Effector CD8-positive, alpha-beta T cell (primary cell): Measurements from ENCODE around the gene TMSB10.
"Not testable (repeated sequence)": the region's sequence is repeated elsewhere in the genome, so short reads cannot be mapped to it uniquely, and the experiment has no call there.

ENCODE experiments used
- DNase-seq: peaks from one replicate; lab custom pipeline; 2025; lab: John Stamatoyannopoulos, UW
- total RNA-seq, 4 experiments: gene quantifications; one replicate each; lab custom pipeline; 2026; lab: John Stamatoyannopoulos, UW

TMSB10 gene
- 399 to 603 (median 508) reads per million in 4 experiments for total RNA-seq

- DNase-seq, result peak; percentile 82
These were observed at the start of gene TMSB10 for GRCh38 chr2:84905181-84906107. TSS of gene TMSB10 (plus strand) at chr2:84905656.

DNA sequence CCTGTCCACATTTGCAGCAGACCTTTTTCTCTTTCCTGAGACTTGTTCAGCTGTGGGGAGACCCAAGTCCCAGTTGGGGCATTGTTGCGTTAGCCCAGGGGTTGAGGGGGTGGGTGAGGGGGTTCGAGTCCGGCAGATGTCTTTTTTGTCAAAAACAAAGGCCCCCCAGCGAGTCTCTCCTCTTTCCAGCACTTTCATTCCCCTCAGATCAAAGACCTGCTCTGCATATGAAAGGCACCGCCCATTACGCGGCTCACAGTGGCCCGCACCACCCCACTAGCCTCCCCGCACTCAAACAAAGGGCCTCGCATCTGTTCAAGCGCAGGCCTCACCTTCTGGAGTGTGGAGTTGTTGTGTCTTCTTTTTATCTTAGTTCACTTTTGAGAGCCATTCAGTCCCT, 49.7 kb upstream of the TMSB10 start:
- no peak for DNase-seq

DNA sequence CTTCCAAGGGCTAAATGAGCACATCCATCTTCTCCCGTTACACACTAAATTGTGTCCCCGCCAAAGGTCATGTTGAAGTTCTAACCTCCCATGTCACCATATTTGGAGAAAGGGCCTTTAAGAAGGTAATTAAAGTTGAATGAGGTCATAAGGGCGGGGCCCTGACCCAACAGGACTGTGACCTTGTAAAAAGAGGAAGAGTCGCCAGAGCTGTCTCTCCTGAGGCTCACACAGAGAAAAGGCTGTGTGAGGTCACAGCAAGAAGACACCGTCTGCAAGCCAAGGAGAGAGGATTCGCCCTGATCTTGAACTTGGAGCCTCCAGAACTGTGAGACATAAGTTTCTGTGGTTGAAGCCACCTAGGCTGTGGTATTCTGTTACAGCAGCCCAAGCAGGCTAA, 48.7 kb upstream of the TMSB10 start:
- no peak for DNase-seq

DNA sequence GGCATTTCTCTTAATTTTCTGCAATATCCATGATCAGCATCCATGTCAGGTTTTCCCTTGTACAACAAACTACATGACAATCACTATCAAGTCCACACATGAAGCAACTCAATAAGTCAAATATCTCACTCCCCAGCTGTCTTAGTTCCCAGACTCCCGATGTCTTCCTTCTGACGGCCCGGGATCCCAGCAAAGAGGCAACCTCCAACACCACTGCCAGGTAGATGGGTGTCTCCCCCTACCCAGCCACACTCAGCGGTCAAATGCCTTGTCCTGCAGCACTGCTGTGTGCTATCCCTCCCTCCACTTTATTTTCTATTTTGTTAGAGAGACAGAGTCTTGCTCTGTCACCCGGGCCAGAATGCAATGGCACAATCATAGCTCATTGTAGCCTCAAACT, 47.9 kb upstream of the TMSB10 start:
- DNase-seq, result no peak

- DNase-seq, result no peak
These were observed 47.3 kb upstream of the TMSB10 start for GRCh38 chr2:84858123-84858522.

GRCh38 chr2:84858937-84859336, 46.5 kb upstream of the TMSB10 start:
- DNase-seq, result no peak

DNA sequence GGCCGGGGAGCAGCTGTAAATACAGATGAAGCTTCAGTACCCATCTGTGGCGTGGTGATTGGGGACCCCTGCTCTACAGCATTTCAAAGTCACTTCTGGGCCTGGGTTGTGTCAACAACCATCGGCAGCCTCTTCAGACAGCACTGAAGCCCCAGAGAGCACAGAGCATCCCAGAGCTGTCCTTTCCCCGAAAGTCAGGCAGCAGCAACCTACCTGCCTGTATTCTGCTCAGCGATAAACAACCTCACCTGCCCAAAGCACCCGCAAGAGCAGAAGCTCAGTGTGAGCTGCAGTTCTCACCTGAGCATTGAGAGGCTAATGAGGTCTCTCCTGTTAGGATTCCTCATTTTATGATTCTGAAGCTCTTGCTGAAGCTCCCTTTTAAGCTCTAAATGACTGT, 43.9 kb upstream of the TMSB10 start:
- no peak for DNase-seq

DNA sequence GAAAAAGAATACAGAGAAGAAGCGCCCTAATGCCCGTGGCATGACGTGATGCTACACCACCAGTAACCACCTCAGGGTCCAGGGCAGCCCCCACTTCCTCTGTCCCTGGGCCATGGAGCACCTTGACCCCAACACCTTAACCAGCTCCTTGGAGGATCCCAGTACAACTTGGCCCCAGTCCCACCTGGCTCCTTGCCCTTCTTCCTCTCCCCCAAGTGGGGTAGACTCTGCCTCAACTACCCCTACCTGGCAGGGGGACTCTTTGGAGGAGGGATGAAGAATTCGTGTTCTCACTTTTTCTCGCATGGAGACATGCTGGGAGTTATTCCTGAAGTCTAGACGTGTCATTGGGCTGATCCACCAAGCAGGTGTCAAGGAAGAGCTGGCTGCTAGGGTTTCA, 43.5 kb upstream of the TMSB10 start:
- no peak for DNase-seq

DNA sequence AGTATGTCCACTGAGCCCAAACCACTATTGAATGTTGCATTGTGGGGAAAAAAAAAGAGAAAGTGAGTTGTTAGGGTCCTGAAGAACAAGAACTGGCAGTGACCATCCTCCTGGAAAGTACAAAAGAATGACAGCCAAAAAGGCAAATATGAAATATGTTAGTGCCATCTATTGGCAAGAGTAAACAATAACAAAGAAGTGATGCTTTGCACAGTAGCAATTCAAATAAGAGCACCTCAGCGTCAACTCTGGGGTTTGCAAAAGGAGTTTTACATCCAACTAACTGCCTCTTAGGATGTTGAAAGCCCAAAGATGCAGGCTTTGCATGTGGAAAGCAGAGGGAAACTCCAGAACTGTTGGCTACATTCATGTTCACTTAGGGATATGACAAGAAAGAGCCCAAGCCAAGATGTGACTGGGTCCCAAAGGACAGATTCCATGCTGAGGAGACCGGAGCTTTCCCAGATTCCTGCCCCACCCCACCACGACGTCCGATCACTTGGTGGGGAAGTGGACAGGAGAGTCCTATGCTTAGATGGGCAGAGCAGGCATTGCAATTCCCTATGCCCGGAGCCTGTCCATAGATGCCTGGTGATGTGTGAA, 40.2 kb upstream of the TMSB10 start:
- DNase-seq, result no peak

DNA sequence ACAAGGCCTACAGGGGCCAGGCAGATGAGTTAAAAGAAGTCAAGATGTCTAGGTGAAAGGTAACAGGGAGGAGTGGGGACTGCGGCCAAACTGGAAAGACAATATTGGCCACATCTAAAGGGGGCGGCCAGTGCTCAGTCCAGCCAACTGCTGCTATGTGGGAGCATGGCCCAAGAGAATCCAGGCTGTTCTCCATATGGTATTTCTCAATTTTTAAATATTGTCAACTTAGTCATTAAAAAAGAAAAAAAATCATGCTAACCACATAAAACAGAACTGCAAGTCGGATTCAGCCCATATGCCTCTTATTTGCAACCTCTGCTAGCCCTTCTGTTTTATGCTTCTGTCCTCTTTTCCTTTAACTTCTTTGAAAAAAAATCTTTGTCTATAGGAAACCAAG, 39.3 kb upstream of the TMSB10 start:
- no peak for DNase-seq

- not testable (repeated sequence) for DNase-seq
These were observed 37.1 kb upstream of the TMSB10 start for GRCh38 chr2:84868327-84868726.

GRCh38 chr2:84870306-84870705, 35.1 kb upstream of the TMSB10 start:
- no peak for DNase-seq

GRCh38 chr2:84872691-84873090, 32.8 kb upstream of the TMSB10 start:
- not testable (repeated sequence) for DNase-seq

DNA sequence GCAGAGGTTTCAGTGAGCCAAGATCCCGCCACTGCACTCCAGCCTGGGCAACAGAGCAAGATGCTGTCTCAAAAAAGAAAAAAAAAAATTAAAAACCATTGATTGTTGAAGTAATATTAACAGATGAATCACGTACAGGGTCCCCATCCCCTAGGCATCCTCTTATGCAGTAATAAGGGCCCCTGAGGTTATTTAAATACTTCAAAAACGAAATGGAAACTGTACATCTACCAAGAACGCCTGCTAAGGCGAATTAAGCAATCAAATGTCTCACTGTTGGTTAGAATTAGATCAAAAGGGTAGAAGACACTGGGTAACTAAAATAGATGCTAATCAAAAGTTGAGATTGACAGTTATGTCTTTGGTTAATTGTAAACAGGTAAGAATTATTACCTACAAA, 32.1 kb upstream of the TMSB10 start:
- no peak for DNase-seq

DNA sequence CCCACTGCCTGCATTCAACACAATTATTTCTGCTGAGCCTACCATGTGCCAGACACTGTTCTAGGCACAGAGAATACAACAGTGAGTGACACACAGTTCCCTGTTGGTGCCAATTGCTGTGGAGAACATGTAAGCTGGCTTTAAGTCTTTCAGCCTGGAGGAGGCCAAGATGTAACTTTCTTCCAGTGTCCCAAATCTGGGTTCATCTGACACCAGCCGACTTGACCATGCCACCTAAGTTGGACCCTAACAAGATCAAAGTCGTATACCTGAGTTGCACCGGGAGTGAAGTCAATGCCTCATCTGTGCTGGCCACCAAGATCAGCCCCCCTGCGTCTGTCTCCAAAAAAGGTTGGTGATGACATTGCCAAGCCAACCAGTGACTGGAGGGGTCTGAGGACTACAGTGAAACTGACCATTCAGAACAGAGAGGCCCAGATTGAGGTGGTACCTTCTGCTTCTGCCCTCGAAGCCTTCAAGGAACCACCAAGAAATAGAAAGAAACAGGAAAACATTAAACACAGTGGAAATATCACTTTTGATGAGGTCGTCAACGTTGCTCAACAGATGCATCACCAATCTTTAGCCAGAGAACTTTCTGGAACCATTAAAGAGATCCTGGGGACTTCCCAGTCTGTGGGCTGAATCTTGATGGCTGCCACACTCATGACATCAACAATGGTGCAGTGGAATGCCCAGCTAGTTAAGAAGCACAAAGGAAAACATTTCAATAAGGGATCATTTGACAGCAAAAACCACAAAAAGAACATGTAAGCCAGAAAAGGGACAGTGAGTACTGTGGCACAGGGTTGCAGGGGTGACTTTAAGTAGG, 30.9 kb upstream of the TMSB10 start:
- DNase-seq, result no peak

DNA sequence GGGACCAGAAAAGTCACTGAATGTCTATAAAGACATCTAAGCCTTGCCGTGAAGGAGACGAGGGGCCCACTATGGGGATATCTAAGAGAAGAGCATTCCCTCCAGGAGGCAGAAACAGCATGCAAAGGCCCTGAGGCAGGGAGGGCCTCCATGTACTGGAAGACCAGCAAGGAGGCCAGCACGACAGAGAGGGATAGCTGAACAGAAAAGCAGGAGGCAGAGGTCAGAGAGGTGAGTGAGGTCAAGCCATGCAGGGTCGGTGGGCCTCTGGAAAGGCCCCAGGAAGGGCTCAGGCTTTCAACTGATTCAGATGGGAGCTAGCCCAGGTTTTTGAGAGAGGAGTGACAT, 30.3 kb upstream of the TMSB10 start:
- no peak for DNase-seq

DNA sequence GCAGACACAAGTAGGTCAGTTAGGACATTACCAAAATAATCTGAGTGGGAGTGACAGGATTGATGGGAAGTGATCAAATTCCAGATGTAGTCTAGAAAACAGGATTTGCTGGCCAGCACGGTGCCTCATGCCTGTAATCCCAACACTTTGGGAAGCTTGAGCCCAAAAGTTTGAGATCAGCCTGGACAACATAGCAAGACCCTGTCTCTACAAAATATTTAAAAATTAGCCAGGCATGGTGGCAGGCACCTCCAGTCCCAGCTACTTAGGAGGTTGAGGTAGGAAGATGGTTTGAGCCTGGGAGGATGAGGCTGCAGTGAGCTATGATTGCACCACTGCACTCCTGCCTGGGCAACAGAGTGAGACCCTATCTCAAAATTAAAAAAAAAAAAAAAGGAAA, 29.8 kb upstream of the TMSB10 start:
- DNase-seq, result not testable (repeated sequence)

DNA sequence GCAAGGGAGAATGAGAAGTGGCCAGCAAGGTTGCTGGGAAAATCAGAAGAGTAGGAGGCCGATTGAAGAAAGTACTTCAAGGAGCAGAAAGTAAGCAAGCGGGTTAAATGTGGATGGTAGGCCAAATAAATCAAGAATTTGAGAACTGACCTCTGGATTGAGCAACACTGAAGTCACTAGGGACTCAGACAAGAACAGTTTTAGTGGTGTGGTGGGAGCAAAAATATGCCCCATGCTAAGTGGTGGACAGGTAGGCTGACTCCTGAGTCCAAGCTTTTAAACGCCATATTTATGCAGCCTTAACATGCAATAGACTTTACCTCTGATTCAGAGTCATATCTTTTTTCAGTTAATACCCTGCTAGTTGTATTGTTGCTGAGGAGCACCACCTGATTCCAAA, 29.1 kb upstream of the TMSB10 start:
- no peak for DNase-seq

GRCh38 chr2:84878459-84878858, 27.0 kb upstream of the TMSB10 start:
- no peak for DNase-seq

DNA sequence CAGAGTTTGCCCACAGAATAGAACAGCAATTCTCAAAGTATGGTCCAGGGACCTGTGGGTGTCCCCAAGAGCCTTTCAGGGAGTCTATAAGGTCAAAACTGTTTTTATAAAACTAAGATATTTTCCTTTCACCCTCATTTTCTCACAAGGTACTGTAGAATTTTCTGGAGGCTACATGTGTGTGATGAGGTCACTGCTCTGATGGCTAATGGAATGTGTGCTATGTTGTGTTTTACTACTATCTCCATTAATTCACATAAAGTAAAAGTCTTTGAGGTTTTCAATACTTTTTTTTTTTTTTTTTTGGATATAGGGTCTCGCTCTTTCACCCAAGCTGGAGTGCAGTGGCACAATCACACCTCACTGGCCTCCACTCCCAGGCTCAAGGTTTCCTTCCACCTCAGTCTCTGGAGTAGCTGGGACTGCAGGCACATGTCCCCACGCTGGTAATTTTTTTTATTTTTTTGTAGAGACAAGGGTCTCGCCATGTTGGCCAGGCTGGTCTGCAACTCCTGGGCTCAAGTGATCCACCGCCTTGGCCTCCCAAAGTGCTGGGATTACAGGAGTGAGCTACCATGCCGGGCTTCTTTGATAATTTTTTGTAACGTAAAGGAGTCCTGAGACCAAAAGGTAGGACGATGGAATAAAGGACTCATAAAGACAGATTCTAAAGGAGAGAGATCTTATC, 26.4 kb upstream of the TMSB10 start:
- no peak for DNase-seq

- no peak for DNase-seq
These were observed 25.7 kb upstream of the TMSB10 start for GRCh38 chr2:84879584-84880394.
